Esophagus squamous epithelium (tissue), 4 donors: ENCODE data around the gene GPC3.

ENCODE experiments used
- CTCF ChIP-seq, 6 experiments: fragments of 450-650 bp in 4 of 6; fragments of 200-600 bp in 2 of 6; sonication (generic) in 2 of 6; IDR thresholded peaks; one replicate each; pipeline ENCODE4 v1.5.1; 2016 to 2019; ENCODE audit warnings: antibody characterized with exemption in 6 of 6, mild to moderate bottlenecking in 4 of 6, moderate library complexity in 4 of 6
- POLR2A ChIP-seq, 4 donors: fragments of 450-650 bp; IDR thresholded peaks; one replicate each; pipeline ENCODE4 v1.6.1; 2017; ENCODE audit warnings: antibody characterized with exemption in 4 of 4, mild to moderate bottlenecking in 4 of 4, moderate library complexity in 3 of 4

GRCh38 chrX:133956570-133957340 lies 28.6 kb downstream of the GPC3 start:
- no peak for TF ChIP-seq POLR2A (IDR thresholded peaks at IDR 0.05)
- TF ChIP-seq CTCF (IDR thresholded peaks at IDR 0.05), result no peak
